ENCODE measurements around the gene CR1.

DNA sequence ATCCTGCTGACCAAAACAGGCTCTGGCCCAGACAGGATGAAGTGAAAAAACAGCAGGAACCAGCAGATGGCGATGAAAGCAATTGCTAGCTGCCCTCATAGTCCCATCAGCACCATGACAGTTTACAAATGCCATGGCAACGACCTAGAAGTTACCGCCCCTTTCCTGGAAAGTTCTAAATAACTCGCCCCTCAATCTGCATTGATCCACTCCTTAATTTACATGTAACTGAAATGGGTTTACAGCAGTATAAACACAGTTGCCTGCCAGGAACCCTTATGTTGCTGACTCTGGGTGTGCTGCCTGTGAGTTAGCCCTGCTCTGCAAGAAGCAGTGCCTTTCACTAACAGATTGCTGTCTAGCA, 83.5 kb downstream of the CR1 start:
- TF ChIP-seq POLR2AphosphoS5 (IDR thresholded peaks at IDR 0.05; ENCODE audit: insufficient read depth, low read depth, low read length) (no peak), POLR2A (IDR thresholded peaks at IDR 0.05; ENCODE audit: low read depth, low read length) (no peak)
- TF ChIP-seq, protein P1, sequence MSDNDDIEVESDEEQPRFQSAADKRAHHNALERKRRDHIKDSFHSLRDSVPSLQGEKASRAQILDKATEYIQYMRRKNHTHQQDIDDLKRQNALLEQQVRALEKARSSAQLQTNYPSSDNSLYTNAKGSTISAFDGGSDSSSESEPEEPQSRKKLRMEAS (IDR thresholded peaks at IDR 0.05; ENCODE audit: insufficient read depth, insufficient read length), result no peak
